ENCODE measurements around the gene VAMP2.

The VAMP2 gene

DNA sequence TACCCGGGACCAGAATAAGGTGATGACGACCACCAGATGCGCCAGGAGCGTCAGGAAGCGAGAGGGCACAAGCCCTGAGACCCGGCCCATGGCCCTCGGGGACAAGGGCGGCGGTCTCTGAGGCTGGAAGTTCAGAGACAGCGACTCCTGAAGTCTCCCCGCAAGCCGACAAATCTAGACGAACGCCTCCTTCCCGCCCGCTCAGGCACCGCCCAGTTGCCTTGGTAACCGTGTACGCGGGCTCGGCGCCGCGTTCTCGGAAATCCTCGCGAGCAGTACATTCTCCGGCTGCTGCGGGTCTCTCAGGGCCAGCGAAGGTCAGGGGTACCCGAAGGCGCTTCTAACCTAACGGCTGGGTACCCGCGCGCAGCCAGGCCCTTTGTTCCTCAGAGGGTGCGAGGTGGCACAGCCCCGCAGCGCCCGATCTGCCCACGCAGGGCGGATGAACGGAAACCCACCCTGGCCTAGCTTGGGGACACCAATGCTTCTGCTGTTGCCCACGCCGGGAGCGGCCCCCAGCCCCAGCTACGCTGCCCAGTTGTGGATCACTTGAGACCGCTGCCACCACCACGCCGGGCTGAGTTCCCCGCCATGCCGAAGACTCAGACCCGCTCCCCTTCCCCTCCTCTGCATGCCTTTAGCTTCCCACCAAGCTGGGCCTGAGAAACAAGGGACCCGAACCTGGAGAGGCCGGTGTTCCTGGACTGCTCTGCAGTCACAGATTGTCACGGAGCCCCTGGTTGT, 13.6 kb upstream of the VAMP2 start, which contains the start of gene TMEM107:
TSS of gene TMEM107 (minus strand) at position 184 of the 744 bp plus-strand sequence. CDS start at position 90, 94 bp downstream.
- TF ChIP-seq EZH2phosphoT487 (conservative IDR thresholded peaks at IDR 0.05; ENCODE audit: low read length): no peak
- TF ChIP-seq, protein P1, sequence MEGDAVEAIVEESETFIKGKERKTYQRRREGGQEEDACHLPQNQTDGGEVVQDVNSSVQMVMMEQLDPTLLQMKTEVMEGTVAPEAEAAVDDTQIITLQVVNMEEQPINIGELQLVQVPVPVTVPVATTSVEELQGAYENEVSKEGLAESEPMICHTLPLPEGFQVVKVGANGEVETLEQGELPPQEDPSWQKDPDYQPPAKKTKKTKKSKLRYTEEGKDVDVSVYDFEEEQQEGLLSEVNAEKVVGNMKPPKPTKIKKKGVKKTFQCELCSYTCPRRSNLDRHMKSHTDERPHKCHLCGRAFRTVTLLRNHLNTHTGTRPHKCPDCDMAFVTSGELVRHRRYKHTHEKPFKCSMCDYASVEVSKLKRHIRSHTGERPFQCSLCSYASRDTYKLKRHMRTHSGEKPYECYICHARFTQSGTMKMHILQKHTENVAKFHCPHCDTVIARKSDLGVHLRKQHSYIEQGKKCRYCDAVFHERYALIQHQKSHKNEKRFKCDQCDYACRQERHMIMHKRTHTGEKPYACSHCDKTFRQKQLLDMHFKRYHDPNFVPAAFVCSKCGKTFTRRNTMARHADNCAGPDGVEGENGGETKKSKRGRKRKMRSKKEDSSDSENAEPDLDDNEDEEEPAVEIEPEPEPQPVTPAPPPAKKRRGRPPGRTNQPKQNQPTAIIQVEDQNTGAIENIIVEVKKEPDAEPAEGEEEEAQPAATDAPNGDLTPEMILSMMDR (IDR thresholded peaks at IDR 0.05; ENCODE audit: insufficient read depth, low read length, poor library complexity, severe bottlenecking): no peak
- Histone ChIP-seq H3F3A (ENCODE audit: insufficient read depth) (peaks cover 28% of the 10 kb centered on the region), H2AFZ (ENCODE audit: low read depth, low read length, severe bottlenecking) (peak within 1 kb of the TSS; percentile 86), H4K20me1 (ENCODE audit: low read depth, low read length) (no peaks in the 10 kb centered on the region), H3K9me2 (replicated peaks; ENCODE audit: insufficient read depth, low read length) (no peaks in the 10 kb centered on the region), H3K27me3 (ENCODE audit: low read length) (no peaks in the 10 kb centered on the region), H3K79me2 (ENCODE audit: insufficient read depth, low read length) (no peaks in the 10 kb centered on the region; the same call in 1 of the 2 replicates), H3K4me3 (ENCODE audit: insufficient read depth, low read length, poor library complexity, severe bottlenecking) (peak within 1 kb of the TSS; percentile 78), H3K4me2 (ENCODE audit: low read depth, low read length, poor library complexity, severe bottlenecking) (peak within 1 kb of the TSS; percentile 91), H3K27ac (ENCODE audit: low read depth, low read length) (peak within 1 kb of the TSS; percentile 45), H3K36me3 (ENCODE audit: low read length) (no peaks in the 10 kb centered on the region), H3K9me3 (ENCODE audit: insufficient read depth, low read length) (no peaks in the 10 kb centered on the region), H3K9ac (ENCODE audit: low read length) (peak within 1 kb of the TSS; percentile 87)

- H3K9ac ChIP-seq (ENCODE audit: low read length): peak overlapping the region; percentile 87
Observed at GRCh38 chr17:8175795-8176196, 13.0 kb upstream of the VAMP2 start.

GRCh38 chr17:8173871-8174322, 11.1 kb upstream of the VAMP2 start:
- H3K9me3 ChIP-seq (ENCODE audit: insufficient read depth, low read length): no peaks in the 10 kb centered on the region
- H3K9ac ChIP-seq (ENCODE audit: low read length): peak overlapping the region; percentile 58
- peaks cover 28% of the 10 kb centered on the region for H3F3A ChIP-seq (ENCODE audit: insufficient read depth)
- H3K9me2 ChIP-seq (replicated peaks; ENCODE audit: insufficient read depth, low read length): no peaks in the 10 kb centered on the region
- peak overlapping the region; percentile 92 for H3K27ac ChIP-seq (ENCODE audit: low read depth, low read length)
- H3K79me2 ChIP-seq (ENCODE audit: insufficient read depth, low read length): no peaks in the 10 kb centered on the region; the same call in 1 of the 2 replicates
- H4K20me1 ChIP-seq (ENCODE audit: low read depth, low read length): no peaks in the 10 kb centered on the region
- H3K4me3 ChIP-seq (ENCODE audit: insufficient read depth, low read length, poor library complexity, severe bottlenecking): peak overlapping the region; percentile 57
- H3K4me2 ChIP-seq (ENCODE audit: low read depth, low read length, poor library complexity, severe bottlenecking): peak overlapping the region; percentile 86
- H3K36me3 ChIP-seq (ENCODE audit: low read length): no peaks in the 10 kb centered on the region
- no peaks in the 10 kb centered on the region for H3K27me3 ChIP-seq (ENCODE audit: low read length)
- H2AFZ ChIP-seq (ENCODE audit: low read depth, low read length, severe bottlenecking): peak overlapping the region; percentile 73
- TF ChIP-seq EZH2phosphoT487 (conservative IDR thresholded peaks at IDR 0.05; ENCODE audit: low read length): no peak
- TF ChIP-seq, protein P1 (IDR thresholded peaks at IDR 0.05; ENCODE audit: insufficient read depth, low read length, poor library complexity, severe bottlenecking): no peak

More at GRCh38 chr17:8175795-8176196, 13.0 kb upstream of the VAMP2 start:
- no peaks in the 10 kb centered on the region for H3K27me3 ChIP-seq (ENCODE audit: low read length)
- peak overlapping the region; percentile 91 for H3K4me2 ChIP-seq (ENCODE audit: low read depth, low read length, poor library complexity, severe bottlenecking)
- no peaks in the 10 kb centered on the region for H3K36me3 ChIP-seq (ENCODE audit: low read length)
- peak overlapping the region; percentile 78 for H3K4me3 ChIP-seq (ENCODE audit: insufficient read depth, low read length, poor library complexity, severe bottlenecking)
- TF ChIP-seq, protein P1 (IDR thresholded peaks at IDR 0.05; ENCODE audit: insufficient read depth, low read length, poor library complexity, severe bottlenecking): no peak
- no peak for TF ChIP-seq EZH2phosphoT487 (conservative IDR thresholded peaks at IDR 0.05; ENCODE audit: low read length)
- peak overlapping the region; percentile 86 for H2AFZ ChIP-seq (ENCODE audit: low read depth, low read length, severe bottlenecking)
- no peaks in the 10 kb centered on the region; the same call in 1 of the 2 replicates for H3K79me2 ChIP-seq (ENCODE audit: insufficient read depth, low read length)
- no peaks in the 10 kb centered on the region for H3K9me3 ChIP-seq (ENCODE audit: insufficient read depth, low read length)
- peak overlapping the region; percentile 45 for H3K27ac ChIP-seq (ENCODE audit: low read depth, low read length)
- H3K9me2 ChIP-seq (replicated peaks; ENCODE audit: insufficient read depth, low read length): no peaks in the 10 kb centered on the region
- H3F3A ChIP-seq (ENCODE audit: insufficient read depth): peaks cover 28% of the 10 kb centered on the region
- no peaks in the 10 kb centered on the region for H4K20me1 ChIP-seq (ENCODE audit: low read depth, low read length)
